Activated CD8-positive, alpha-beta memory T cell treated with anti-CD3 and anti-CD28 coated beads for 4 hours (primary cell): ENCODE measurements around the gene PTCD3.

ENCODE experiments used
- DNase-seq, 2 donors: peaks; one replicate each; pipeline ENCODE4 v3.0.0-alpha.2; 2020; ENCODE audit warnings: low read depth in 2 of 2

PTCD3 gene

GRCh38 chr2:86143926-86144685, 38.1 kb downstream of the PTCD3 start:
- DNase-seq: no peak

DNA sequence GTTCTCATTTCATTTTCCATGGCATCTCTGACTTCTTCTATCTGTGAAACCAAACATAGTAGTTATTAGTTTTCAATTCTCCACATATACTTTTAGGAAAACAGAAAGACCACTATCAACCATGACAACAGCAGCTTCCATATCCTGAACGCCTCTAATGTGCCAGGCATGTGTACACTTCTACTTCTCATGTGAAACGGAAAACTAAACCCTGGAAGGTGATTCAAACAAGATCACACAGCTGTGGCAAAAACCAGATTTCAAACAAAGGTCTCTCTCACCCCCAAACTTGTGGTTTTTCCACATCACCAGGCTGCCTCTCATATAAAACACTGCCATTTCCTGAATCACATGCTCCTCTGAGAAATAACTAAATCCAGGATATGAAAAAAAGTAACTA, 41.8 kb downstream of the PTCD3 start:
- no peak for DNase-seq

- DNase-seq: no peak
Measured at GRCh38 chr2:86150502-86150901, 44.5 kb downstream of the PTCD3 start.

- DNase-seq: no peak
Measured at GRCh38 chr2:86157009-86157556, 51.0 kb downstream of the PTCD3 start.

DNA sequence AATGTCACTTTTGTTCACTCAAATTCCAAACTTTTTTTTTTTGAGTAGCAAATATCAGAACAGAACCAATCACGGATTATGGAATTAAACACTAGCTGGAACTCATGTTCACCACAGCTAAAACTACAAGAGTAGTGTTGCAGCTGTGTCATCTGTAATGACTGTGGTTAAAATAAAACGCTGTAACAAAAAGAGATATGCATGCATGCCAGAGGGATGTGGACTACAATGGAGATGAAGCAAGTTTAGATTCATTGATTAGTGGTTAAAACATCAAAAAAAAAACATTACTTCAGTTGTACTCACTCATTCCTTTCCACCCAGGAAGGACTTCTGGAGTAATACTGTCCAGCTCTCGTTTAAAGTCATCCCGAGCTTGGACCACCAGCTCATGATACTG, 52.3 kb downstream of the PTCD3 start:
- no peak for DNase-seq

GRCh38 chr2:86160156-86160952, 54.3 kb downstream of the PTCD3 start:
- DNase-seq: no peak

DNA sequence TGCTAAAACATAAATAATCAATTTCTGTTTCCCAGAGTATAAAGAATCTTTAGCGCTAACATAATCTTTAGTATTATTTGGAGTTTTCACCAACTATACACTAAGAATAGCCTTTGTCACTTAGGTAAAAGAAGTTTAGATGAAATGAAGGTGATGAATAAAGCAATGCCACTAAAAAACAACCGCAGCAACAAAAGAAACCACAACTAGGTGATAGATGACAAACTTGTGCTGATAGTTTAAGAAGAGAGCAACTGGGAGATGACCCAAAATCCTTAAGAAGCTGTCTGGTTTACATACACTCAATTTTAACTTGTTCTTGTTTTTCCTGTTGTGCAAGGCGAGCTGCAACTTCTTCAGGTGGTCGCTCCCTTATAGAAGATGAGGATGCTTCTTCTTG, 64.4 kb downstream of the PTCD3 start:
- DNase-seq: no peak

DNA sequence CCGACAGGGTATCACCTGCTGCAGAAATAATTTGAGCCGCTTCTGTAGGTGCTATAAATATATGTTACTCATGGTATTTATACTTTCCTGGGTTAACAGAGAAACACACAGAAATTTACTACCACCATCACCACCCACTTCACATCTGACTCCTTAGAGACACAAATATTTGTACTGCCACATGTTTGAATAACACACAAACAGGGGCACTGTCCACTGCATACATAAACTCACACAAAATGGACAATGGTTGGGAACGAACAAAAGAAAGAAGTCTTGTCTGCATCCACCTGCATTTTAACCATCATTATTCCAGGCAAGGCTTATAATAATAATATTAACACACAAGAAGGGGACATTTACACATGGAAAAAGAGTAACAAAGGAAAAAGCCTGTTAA, 65.3 kb downstream of the PTCD3 start:
- no peak for DNase-seq

GRCh38 chr2:86172610-86173009, 66.6 kb downstream of the PTCD3 start:
- no peak for DNase-seq

DNA sequence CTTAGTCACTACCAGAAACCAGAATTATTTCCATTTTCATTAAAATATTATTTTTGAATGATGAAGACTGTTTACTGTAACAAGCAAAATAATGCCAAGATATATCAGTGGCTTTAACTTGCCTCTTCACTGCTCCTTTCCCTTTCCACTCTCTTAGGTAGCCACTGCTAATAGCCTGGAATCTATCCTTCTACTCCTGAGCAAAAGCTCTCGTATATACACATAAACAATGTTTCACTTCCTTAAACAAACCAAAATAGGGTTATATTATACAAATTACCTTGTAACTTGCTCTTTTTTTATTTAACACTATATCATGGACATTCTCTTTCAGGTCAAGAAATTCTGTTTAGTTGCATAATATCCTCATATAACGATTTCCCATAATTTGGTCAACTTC, 68.4 kb downstream of the PTCD3 start:
- DNase-seq: no peak

DNA sequence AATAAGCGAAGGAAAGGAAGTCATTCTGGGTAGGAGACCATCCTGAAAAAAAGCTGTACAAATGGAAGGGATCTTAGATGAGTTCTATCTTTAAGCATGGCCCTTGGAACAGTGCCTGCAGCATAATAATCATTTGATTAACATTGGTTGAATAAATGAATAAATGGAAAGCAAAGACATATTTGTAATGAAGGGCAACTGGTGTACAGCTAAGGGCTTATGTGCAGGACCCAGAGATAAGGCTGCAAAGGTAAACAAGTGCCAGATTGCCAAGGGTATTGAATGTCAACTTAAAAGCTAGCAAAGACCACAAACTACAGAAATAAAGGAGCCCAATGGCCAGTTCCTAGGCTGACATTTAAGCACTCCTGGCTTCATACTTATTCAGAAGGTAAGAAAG, 69.8 kb downstream of the PTCD3 start:
- no peak for DNase-seq

GRCh38 chr2:86176597-86176996, 70.6 kb downstream of the PTCD3 start:
- DNase-seq: no peak

- no peak for DNase-seq
Measured at GRCh38 chr2:86185517-86186212, 79.6 kb downstream of the PTCD3 start.

GRCh38 chr2:86186431-86186830, 80.4 kb downstream of the PTCD3 start:
- no peak for DNase-seq

- no peak for DNase-seq
Measured at GRCh38 chr2:86189782-86190416, 83.9 kb downstream of the PTCD3 start.
